NOMO-1 treated with dmso at 0.1 percent for 144 hours (cell line): Measurements from ENCODE around the gene PCDHGA5.
A peak's percentile ranks its signal among the peaks of the same experiment; 100 is the strongest.
"Not testable (repeated sequence)": the region's sequence is repeated elsewhere in the genome, so short reads cannot be mapped to it uniquely, and the experiment has no call there.

Experiments
- DNase-seq: peaks from one replicate; lab custom pipeline; 2025; ENCODE audit not compliant: unreplicated experiment; lab: John Stamatoyannopoulos, UW

Gene PCDHGA5

GRCh38 chr5:141363952-141364660, at the start of gene PCDHGA5:
Gene PCDHGA5 (plus strand): TSS chr5:141364162. CDS start chr5:141364331, 169 bp downstream.
- no peak for DNase-seq

- DNase-seq, result not testable (repeated sequence)
Measured at GRCh38 chr5:141316963-141317362, 47.0 kb upstream of the PCDHGA5 start.

- DNase-seq, result no peak
Measured at GRCh38 chr5:141319202-141319601, 44.8 kb upstream of the PCDHGA5 start.

- DNase-seq, result no peak
Measured at GRCh38 chr5:141319699-141320098, 44.3 kb upstream of the PCDHGA5 start.

GRCh38 chr5:141320225-141321169, 43.5 kb upstream of the PCDHGA5 start, which contains the start of gene TAF7:
Gene TAF7 (minus strand): TSS chr5:141320784. CDS start chr5:141320044, 740 bp downstream.
- DNase-seq, result peak; percentile 80

GRCh38 chr5:141322261-141322660, 41.7 kb upstream of the PCDHGA5 start:
- DNase-seq, result no peak

- DNase-seq, result peak; percentile 8
Measured at GRCh38 chr5:141326088-141326854, 37.7 kb upstream of the PCDHGA5 start.

- DNase-seq, result no peak
Measured at GRCh38 chr5:141328231-141328630, 35.7 kb upstream of the PCDHGA5 start.

GRCh38 chr5:141330299-141331080, 33.5 kb upstream of the PCDHGA5 start, which contains the start of gene PCDHGA1:
Gene PCDHGA1 (plus strand): TSS chr5:141330514.
- DNase-seq, result no peak

- DNase-seq, result not testable (repeated sequence)
Measured at GRCh38 chr5:141332571-141332970, 31.4 kb upstream of the PCDHGA5 start.

- DNase-seq, result no peak
Measured at GRCh38 chr5:141338538-141339306, 25.2 kb upstream of the PCDHGA5 start, which contains the start of gene PCDHGA2. Gene PCDHGA2 (plus strand): TSS chr5:141338760.

- DNase-seq, result not testable (repeated sequence)
Measured at GRCh38 chr5:141340781-141341354, 23.1 kb upstream of the PCDHGA5 start.

- DNase-seq, result no peak
Measured at GRCh38 chr5:141342773-141343172, 21.2 kb upstream of the PCDHGA5 start.

- no peak for DNase-seq
Measured at GRCh38 chr5:141343242-141343952, 20.6 kb upstream of the PCDHGA5 start, which contains the start of gene PCDHGA3. Gene PCDHGA3 (plus strand): TSS chr5:141343829. CDS start chr5:141344034, 205 bp downstream.

- no peak for DNase-seq
Measured at GRCh38 chr5:141343953-141344463, 20.0 kb upstream of the PCDHGA5 start.

- DNase-seq, result no peak
Measured at GRCh38 chr5:141345327-141345726, 18.6 kb upstream of the PCDHGA5 start.

- not testable (repeated sequence) for DNase-seq
Measured at GRCh38 chr5:141346017-141346416, 17.9 kb upstream of the PCDHGA5 start.
